Ureter (tissue), 1 donor: ENCODE data around the gene RAB11FIP3. TPM values are rescaled to one million over a fixed set of nuclear protein-coding genes. Genes with fewer than 3 reads are reported as not detected.

Source experiments
- DNase-seq: peaks from one replicate; pipeline ENCODE4 v3.0.0-alpha.2; 2020; ENCODE audit warnings: low spot score
- total RNA-seq: library from RNA; stranded (reverse); gene quantifications from one replicate; pipeline ENCODE4 v1.2.4, GENCODE V29; 2023
- donor health status: DM: yes; HTN: yes; CAD: no.

Gene RAB11FIP3
- total RNA-seq, 1 donor from 2014 or later = 42.0 TPM

DNA sequence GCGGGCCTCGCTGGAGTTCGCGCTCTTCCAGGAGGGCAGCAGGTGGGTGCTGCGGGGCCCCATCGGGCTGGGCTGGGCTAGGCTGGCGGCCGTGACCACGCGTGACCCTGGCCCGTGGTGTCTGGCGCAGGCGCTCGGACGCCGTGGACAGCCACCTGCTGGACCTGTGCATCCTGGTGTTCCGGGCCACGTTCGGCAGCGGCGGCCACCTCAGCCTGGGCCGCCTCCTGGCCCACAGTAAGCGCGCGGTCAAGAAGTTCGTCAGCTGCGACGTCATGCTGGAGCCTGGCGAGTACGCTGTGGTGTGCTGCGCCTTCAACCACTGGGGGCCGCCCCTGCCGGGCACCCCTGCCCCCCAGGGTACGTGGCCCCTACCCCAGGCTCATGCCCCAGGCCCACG lies 126.7 kb downstream of the RAB11FIP3 start:
- DNase-seq = no peak

DNA sequence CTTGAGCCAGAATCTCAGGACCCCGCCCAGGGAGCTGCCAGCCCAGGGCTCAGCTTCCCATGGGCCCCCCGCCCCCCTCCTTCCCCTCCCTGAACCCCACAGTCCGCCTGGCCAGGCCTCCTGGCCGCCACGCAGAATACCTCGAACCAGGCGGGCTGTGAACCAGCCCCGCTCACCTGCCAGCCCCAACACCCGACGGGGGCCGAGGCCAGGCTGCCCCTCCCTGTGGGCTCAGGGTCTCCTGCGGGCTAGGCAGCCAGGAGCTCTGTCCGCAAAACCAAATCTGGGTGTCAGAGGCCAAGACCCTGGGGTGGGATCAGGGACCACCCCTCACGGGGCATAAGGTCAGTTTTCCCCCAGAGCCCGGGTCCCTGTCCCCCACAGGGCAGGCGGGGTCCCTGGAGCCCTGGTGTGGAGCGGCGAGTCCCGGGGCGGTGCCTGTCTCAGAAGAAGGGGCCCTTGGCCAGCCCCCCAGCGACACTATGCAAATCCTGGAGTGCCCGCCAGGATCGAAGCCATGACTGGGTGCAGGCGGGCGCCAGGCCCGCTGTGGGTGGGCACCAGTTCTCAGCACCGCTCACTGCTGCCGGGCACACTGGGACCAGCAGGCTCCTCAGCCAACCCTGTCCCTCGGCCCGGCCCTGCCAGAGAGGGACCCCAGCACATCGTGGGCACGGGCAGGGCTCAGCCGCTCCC lies 128.3 kb downstream of the RAB11FIP3 start:
- DNase-seq = no peak

GRCh38 chr16:554297-554621 lies 128.8 kb downstream of the RAB11FIP3 start:
- DNase-seq = no peak

DNA sequence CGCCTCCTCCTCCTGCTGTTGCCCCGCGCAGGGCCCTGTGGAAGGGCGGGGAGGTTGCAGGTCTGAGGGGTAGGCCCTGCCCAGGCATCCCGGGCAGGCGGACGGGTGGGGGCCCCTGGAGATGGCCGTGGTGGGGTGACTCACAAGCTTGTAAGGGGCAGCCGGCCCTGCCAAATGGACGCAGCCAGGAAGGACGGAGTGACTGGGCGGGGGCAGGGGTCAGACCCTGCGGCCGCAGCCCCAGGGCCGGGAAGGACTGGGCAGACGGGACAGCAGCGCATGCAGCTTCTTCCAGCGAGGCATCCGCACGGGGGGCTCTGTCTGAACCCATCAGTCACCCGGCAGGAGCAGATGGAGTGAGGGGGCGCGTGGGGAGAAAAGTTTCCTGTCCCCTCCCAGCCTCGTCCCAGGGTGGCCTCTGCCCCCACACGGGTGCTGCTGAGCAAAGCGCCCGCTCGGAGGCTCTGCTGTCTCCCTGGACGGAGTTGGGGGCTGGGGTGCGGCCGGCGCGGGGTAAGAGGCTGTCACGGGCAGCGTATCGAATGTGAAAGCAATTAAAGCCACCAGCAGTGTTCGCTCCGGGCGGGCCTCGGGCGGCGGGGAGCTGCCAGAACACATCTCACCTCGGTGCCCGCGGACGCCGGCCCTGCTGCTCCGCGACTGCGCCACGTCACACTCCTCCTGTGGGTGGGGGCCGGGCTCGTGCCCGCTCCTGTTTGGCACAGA lies 129.4 kb downstream of the RAB11FIP3 start:
- DNase-seq = peak; percentile 61

DNA sequence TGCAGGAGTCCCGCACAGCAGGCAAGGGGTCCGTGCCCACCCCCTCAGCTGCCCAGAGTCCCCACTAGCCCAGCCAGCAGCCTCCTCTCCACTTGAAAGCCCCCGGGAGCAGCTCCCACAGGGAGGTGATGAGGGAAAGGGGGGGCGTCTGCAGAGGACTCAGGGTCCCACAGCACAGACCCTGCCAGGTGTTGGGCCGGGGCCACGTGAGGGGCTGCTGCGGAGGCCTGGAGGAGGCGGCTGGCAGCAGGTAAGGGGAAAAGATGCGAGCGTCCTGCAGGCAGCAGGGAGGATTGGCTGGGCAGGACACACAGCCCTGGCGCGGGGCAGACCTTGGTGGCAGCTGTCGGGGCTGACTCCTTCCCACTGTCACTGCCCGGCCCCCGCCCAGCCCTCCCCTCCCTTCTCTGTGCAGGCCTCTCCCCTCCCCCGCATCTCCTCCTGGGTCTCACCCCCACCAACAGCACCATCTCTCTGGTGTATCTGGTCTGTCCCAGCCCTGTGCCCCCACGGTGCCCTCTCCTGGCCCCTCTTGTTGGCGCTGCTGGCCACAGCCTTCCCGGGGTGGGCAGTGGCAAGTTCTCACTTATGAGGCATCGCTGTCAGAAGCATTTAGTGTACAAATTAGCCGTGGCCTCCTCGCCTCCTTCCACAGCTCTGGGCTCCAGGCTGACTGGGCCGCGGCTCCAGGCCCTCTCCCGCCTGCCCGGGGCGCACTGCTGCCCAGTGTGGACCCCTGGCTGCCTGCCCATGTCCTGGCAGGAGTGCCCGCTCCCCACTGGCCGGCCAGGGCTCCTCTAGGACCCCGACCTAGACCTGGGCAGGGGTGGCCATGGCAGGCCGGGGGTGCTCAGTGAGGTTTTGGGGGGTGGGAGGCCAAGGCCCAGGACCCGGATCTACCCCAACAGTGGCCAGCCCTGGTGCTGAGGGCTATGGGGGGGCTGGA lies 130.4 kb downstream of the RAB11FIP3 start:
- no peak for DNase-seq

DNA sequence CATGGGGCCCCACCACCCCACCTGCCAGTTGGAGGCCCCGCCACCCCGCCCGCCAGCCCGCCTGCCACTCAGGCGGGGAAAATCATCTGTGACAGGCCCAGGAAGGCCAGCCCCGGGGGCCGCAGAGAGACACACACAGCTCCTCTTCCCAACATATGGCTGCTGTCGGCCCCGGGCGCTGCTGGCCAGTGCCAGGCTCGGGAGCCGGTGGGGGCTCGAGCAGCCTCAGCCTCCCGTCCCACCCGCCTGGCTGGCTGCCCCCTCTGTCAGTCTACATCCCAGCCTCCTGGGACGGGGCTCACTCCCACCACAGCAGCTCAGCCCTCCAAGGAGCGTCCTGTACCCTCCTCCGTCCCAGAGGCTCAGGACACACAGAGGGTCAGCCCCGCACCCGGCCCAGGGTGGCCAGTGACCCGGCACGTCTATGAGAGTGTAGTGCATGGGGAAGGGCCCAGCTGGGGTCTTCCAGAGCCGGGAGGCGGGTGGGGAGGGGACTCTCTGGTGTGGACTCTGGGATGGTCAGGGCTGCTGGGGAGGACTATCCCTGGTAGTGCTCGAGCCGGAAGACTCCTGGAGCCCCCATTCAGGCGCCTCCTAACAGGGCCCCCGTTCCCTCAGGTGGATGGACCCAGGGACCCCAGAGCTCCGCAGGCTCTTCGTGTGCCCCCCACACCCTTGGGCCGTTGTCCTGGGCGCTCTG lies 131.2 kb downstream of the RAB11FIP3 start:
- DNase-seq = no peak

GRCh38 chr16:557463-558297 lies 132.2 kb downstream of the RAB11FIP3 start:
- DNase-seq = no peak

- no peak for DNase-seq
Measured at GRCh38 chr16:558298-559020, 133.0 kb downstream of the RAB11FIP3 start.

DNA sequence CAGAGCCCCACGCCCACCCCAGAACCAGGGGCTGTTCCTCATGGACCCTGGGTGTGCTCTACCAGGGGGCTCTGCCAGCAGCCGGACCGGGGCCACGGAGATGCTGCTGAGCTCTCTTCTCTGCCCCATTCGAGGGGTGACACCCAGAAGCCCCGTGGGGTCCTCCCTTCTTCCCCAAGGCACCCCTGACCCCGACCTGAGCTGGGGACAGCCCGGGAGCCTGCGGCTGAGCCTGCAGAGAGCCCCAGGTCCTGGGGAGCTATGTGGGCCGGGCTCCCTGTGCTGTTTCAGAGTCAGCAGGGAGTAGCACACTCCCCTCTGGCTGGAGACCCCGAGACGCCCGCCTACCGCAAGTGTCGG lies 133.6 kb downstream of the RAB11FIP3 start:
- DNase-seq = no peak

DNA sequence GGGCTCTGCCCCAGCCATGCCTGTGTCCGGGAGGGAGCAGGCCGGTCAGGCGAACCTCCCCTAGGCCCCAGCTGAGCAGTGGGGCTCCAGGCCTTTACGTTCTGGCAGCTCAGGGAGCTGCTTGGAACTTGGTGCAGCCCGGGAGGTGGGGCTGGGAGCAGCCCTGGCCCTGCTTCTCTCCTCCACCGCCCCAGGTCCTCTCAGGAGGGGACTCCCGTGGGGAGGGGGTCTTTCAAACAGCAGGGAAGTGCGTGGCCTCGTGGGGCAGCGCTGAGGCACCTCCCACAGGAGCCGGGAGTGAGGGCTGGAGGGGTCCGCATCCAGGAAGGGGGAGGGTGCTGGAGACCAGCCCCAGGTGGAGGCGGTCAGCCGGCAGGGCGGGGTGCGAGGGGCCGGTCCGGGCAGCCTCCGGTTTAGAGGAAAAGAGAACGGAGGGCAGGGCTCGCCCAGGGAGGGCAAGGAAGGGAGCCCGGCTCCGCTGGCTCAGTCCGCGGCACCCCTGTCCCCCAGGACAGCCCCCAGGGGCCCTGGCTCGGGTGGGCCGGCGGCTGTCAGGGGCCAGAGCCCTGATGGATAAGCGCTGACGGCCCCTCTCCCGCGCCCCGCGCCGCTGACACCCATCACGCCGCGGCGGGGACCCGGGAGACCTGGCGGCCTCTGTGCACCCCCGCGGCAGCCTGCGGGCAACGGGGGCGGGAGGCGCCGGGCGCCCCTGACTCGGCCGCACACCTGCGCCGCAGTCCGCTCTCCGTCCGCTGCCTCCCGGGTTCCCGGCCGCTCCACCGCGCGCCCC lies 134.2 kb downstream of the RAB11FIP3 start:
- no peak for DNase-seq

- DNase-seq = no peak
Measured at GRCh38 chr16:560204-560700, 134.8 kb downstream of the RAB11FIP3 start, which contains the start of gene PRR35. PRR35 (plus strand) TSS chr16:560394; CDS start chr16:563295, 2,901 bp downstream.

- DNase-seq = no peak
Measured at GRCh38 chr16:560701-561412, 135.4 kb downstream of the RAB11FIP3 start.

- no peak for DNase-seq
Measured at GRCh38 chr16:561413-561794, 136.0 kb downstream of the RAB11FIP3 start.

DNA sequence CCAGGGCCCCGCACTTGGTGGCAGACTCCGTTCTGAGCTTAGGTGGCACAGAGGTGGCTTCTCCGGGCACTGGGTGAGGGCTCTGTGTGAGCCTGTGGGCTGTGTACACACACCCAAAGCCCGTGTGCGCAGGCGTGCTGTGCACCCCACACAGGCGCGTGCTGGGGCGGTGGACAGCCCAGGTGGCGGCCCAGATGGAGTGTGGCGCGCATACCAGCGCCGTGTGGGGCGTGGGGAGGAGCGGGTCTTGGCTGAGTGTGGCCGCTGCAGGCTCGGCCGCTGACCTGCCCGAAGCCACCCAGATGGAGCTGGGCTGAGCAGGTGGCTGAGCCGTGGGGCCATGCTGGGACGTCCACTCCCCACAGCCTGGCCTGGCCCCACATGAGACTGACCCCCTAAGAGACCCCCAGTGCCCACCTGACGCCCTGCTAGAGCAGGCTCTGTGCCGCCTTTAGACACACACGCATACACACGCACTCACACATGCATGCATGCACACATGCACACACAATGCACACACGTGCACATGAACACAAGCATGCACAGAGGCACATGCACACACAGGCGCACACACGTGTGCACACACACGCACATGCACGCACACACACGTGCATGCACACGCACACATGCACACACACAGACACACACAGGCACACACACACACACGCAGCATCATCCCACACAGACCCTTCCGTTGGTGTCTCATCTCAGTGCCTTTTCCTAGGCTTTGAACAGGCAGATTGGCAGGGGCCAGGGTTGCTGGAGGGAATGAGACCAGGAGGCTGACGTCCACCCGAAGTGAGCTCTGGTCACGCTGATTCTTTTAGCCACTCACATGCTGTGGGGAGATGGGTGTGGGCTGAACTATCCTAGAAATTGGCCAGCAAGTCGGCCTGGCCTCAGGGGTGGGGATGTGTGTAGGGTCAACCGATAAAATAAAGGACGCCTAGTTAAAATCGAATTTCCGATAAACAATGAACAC lies 136.8 kb downstream of the RAB11FIP3 start:
- no peak for DNase-seq

- DNase-seq = no peak
Measured at GRCh38 chr16:563072-563644, 137.7 kb downstream of the RAB11FIP3 start.

- no peak for DNase-seq
Measured at GRCh38 chr16:564690-565418, 139.4 kb downstream of the RAB11FIP3 start.
